Esophagus (tissue), 2 donors: Measurements from ENCODE around the gene PRTFDC1. TPM values are rescaled to one million over a fixed set of nuclear protein-coding genes. Genes with fewer than 3 reads are reported as not detected.
"Not testable (repeated sequence)": the region's sequence is repeated elsewhere in the genome, so short reads cannot be mapped to it uniquely, and the experiment has no call there.

ENCODE experiments used
- H3K27ac ChIP-seq, 2 donors: one replicate each; pipeline ENCODE4 v1.5.1; 2013; ENCODE audit warnings: low read depth in 2 of 2, mild to moderate bottlenecking in 2 of 2, inconsistent platforms in 1 of 2, low read length in 1 of 2, moderate library complexity in 1 of 2
- H3K27me3 ChIP-seq, 2 donors: one replicate each; pipeline ENCODE4 v1.6.1; 2013; ENCODE audit warnings: low read length in 2 of 2, control low read depth in 1 of 2, mild to moderate bottlenecking in 1 of 2; ENCODE audit not compliant: insufficient read depth in 2 of 2, control insufficient read depth in 1 of 2
- H3K36me3 ChIP-seq, 2 donors: one replicate each; pipeline ENCODE4 v1.6.1; 2013; ENCODE audit warnings: low read length in 1 of 2; ENCODE audit not compliant: control insufficient read depth in 2 of 2, insufficient read depth in 2 of 2
- H3K4me1 ChIP-seq, 2 donors: one replicate each; pipeline ENCODE4 v1.6.1; 2013; ENCODE audit warnings: low read length in 1 of 2; ENCODE audit not compliant: control insufficient read depth in 2 of 2, insufficient read depth in 2 of 2
- H3K4me3 ChIP-seq, 2 donors: one replicate each; pipeline ENCODE4 v1.5.1; 2013; ENCODE audit warnings: low read length in 2 of 2, mild to moderate bottlenecking in 2 of 2, low read depth in 1 of 2, moderate library complexity in 1 of 2
- H3K9me3 ChIP-seq, 2 donors: one replicate each; pipeline ENCODE4 v1.6.1; 2013; ENCODE audit warnings: mild to moderate bottlenecking in 2 of 2, low read depth in 1 of 2, low read length in 1 of 2, moderate library complexity in 1 of 2; ENCODE audit not compliant: control insufficient read depth in 2 of 2, insufficient read depth in 1 of 2
- WGBS, 2 donors: extraction: QIAGEN DNeasy Blood & Tissue Kit; methylation state at CpG; one replicate each; pipeline ENCODE4 v1.1.7; 2013; 5-methylcytosine and 5-hydroxymethylcytosine counted together
- polyA plus RNA-seq, 2 donors: library from polyadenylated mRNA; stranded (reverse); fragments of 200-250 nt; gene quantifications; one replicate each; pipeline ENCODE4 v1.2.3, GENCODE V29; 2013
- donor health status: healthy with polysubstance abuse.
- donor health status: Bipolar disorder and iron deficiency.

The PRTFDC1 gene
- polyA plus RNA-seq, 2 donors = 0.98 to 1.0 TPM

GRCh38 chr10:24922222-24922868 is 30.1 kb downstream of the PRTFDC1 start:
- not testable (repeated sequence) for H3K4me3 ChIP-seq, H3K36me3 ChIP-seq, H3K4me1 ChIP-seq, H3K9me3 ChIP-seq, H3K27ac ChIP-seq, H3K27me3 ChIP-seq
- WGBS, 2 donors = 89 to 93% methylated on average over 6 of the region's 6 CpGs

GRCh38 chr10:24920907-24921881 is 31.2 kb downstream of the PRTFDC1 start:
- Histone ChIP-seq H3K27ac (no peak overlapping the region), H3K36me3 (no peaks in the 10 kb centered on the region), H3K9me3 (no peaks in the 10 kb centered on the region), H3K4me3 (no peak overlapping the region), H3K27me3 (no peaks in the 10 kb centered on the region), H3K4me1 (peaks cover 0 to 2% of the 10 kb centered on the region in 2 donors)
- WGBS, 2 donors = 46 to 49% methylated on average over 7 of the region's 7 CpGs

- H3K27me3 ChIP-seq, H3K4me1 ChIP-seq, H3K9me3 ChIP-seq, H3K36me3 ChIP-seq, H3K27ac ChIP-seq, H3K4me3 ChIP-seq: not testable (repeated sequence)
- 97% methylated on average over 2 of the region's 2 CpGs for WGBS, 2 donors
Observed at GRCh38 chr10:24920192-24920591, 32.2 kb downstream of the PRTFDC1 start.

GRCh38 chr10:24919629-24920028 is 32.8 kb downstream of the PRTFDC1 start:
- not testable (repeated sequence) for H3K36me3 ChIP-seq, H3K27me3 ChIP-seq, H3K9me3 ChIP-seq, H3K27ac ChIP-seq, H3K4me1 ChIP-seq, H3K4me3 ChIP-seq
- WGBS, 2 donors = 94 to 95% methylated on average over 1 of the region's 1 CpG

GRCh38 chr10:24917979-24918378 is 34.4 kb downstream of the PRTFDC1 start:
- Histone ChIP-seq H3K27ac (no peak overlapping the region), H3K36me3 (no peaks in the 10 kb centered on the region), H3K9me3 (no peaks in the 10 kb centered on the region), H3K27me3 (no peaks in the 10 kb centered on the region), H3K4me1 (peaks cover 0 to 2% of the 10 kb centered on the region in 2 donors), H3K4me3 (no peak overlapping the region)

- no peak overlapping the region for H3K4me3 ChIP-seq
- no peak overlapping the region for H3K27ac ChIP-seq
- no peaks in the 10 kb centered on the region for H3K27me3 ChIP-seq
- no peaks in the 10 kb centered on the region for H3K36me3 ChIP-seq
- peaks cover 0 to 2% of the 10 kb centered on the region in 2 donors for H3K4me1 ChIP-seq
- H3K9me3 ChIP-seq = no peaks in the 10 kb centered on the region
- WGBS, 2 donors = 98% methylated on average over 3 of the region's 3 CpGs
Observed at GRCh38 chr10:24917493-24917892, 34.9 kb downstream of the PRTFDC1 start.

GRCh38 chr10:24916365-24916764 is 36.0 kb downstream of the PRTFDC1 start:
- no peaks in the 10 kb centered on the region for H3K9me3 ChIP-seq
- 85 to 87% methylated on average over 2 of the region's 2 CpGs for WGBS, 2 donors
- no peak overlapping the region for H3K27ac ChIP-seq
- no peaks in the 10 kb centered on the region for H3K36me3 ChIP-seq
- H3K27me3 ChIP-seq = no peaks in the 10 kb centered on the region
- peaks cover 0 to 2% of the 10 kb centered on the region in 2 donors for H3K4me1 ChIP-seq
- H3K4me3 ChIP-seq = no peak overlapping the region

- H3K4me1 ChIP-seq = no peaks in the 10 kb centered on the region
- H3K9me3 ChIP-seq = no peaks in the 10 kb centered on the region
- H3K27ac ChIP-seq = no peak overlapping the region
- H3K27me3 ChIP-seq = no peaks in the 10 kb centered on the region
- H3K4me3 ChIP-seq = no peak overlapping the region
- no peaks in the 10 kb centered on the region for H3K36me3 ChIP-seq
Observed at GRCh38 chr10:24915304-24915703, 37.1 kb downstream of the PRTFDC1 start.

GRCh38 chr10:24914148-24914547 is 38.3 kb downstream of the PRTFDC1 start:
- Histone ChIP-seq H3K27me3 (no peaks in the 10 kb centered on the region), H3K4me3 (no peak overlapping the region), H3K9me3 (no peaks in the 10 kb centered on the region), H3K36me3 (no peaks in the 10 kb centered on the region), H3K27ac (no peak overlapping the region), H3K4me1 (no peaks in the 10 kb centered on the region)
- 81 to 85% methylated on average over 1 of the region's 1 CpG for WGBS, 2 donors

- H3K9me3 ChIP-seq = no peaks in the 10 kb centered on the region
- H3K4me1 ChIP-seq = no peaks in the 10 kb centered on the region
- no peak overlapping the region for H3K4me3 ChIP-seq
- no peaks in the 10 kb centered on the region for H3K36me3 ChIP-seq
- 32 to 40% methylated on average over 2 of the region's 2 CpGs for WGBS, 2 donors
- H3K27me3 ChIP-seq = no peaks in the 10 kb centered on the region
- H3K27ac ChIP-seq = no peak overlapping the region
Observed at GRCh38 chr10:24912215-24912614, 40.2 kb downstream of the PRTFDC1 start.
